ENCODE data around the gene RCE1.

DNA sequence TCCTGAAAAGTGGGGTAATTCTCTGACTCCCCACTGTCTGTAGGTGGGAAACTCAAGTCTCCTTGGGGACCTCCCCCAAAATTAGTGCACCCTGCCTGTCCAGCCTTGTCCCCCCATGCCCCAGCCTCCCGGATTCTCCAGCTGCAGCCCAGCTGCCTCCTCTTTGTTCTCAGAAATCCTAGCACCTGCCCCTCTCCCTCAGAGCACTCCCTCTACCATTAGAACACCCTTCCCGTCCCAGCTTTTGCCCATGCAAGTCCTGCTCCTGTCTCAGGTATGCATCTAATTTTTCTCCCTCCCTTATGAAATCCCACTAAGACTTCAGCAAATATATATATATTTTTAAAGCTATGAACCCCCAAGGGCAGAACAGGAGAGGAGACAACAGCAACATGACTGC is 50.9 kb downstream of the RCE1 start:
- TF ChIP-seq, protein P1, sequence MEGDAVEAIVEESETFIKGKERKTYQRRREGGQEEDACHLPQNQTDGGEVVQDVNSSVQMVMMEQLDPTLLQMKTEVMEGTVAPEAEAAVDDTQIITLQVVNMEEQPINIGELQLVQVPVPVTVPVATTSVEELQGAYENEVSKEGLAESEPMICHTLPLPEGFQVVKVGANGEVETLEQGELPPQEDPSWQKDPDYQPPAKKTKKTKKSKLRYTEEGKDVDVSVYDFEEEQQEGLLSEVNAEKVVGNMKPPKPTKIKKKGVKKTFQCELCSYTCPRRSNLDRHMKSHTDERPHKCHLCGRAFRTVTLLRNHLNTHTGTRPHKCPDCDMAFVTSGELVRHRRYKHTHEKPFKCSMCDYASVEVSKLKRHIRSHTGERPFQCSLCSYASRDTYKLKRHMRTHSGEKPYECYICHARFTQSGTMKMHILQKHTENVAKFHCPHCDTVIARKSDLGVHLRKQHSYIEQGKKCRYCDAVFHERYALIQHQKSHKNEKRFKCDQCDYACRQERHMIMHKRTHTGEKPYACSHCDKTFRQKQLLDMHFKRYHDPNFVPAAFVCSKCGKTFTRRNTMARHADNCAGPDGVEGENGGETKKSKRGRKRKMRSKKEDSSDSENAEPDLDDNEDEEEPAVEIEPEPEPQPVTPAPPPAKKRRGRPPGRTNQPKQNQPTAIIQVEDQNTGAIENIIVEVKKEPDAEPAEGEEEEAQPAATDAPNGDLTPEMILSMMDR (IDR thresholded peaks at IDR 0.05) = no peak
- TF ChIP-seq POLR2A (IDR thresholded peaks at IDR 0.05) = no peak
